Spleen (tissue), 11 donors: ENCODE measurements around the gene MT1B. TPM values are rescaled to one million over a fixed set of nuclear protein-coding genes. Genes with fewer than 3 reads are reported as not detected.

Source experiments
- DNase-seq: peaks from one replicate; pipeline ENCODE4 v3.0.0-alpha.2; 2020
- H3K27ac ChIP-seq, 8 donors: fragments of 200-600 bp; sonication (generic) in 7 of 8; 1 replicate in 4 of 8; 2 replicates in 4 of 8; pipeline versions ENCODE4 v1.5.0 to v1.8.0; 2016 to 2021; ENCODE audit warnings: inconsistent platforms in 4 of 8, mild to moderate bottlenecking in 4 of 8, moderate library complexity in 1 of 8
- H3K27me3 ChIP-seq, 7 donors: fragments of 200-600 bp; sonication (generic) in 6 of 7; replicated peaks in 1 of 7; 1 replicate in 4 of 7; 2 replicates in 3 of 7; pipeline versions ENCODE4 v1.5.0 to v1.8.0; 2016 to 2021; ENCODE audit warnings: inconsistent platforms in 3 of 7, mild to moderate bottlenecking in 1 of 7
- H3K36me3 ChIP-seq, 6 donors: fragments of 200-600 bp; sonication (generic) in 5 of 6; 1 replicate in 4 of 6; 2 replicates in 2 of 6; pipeline versions ENCODE4 v1.5.0 to v1.8.0; 2016 to 2021; ENCODE audit warnings: inconsistent platforms in 2 of 6
- H3K4me1 ChIP-seq, 6 donors: fragments of 200-600 bp; sonication (generic) in 5 of 6; 1 replicate in 3 of 6; 2 replicates in 3 of 6; pipeline versions ENCODE4 v1.5.0 to v1.8.0; 2016 to 2021; ENCODE audit warnings: inconsistent platforms in 3 of 6
- H3K4me3 ChIP-seq, 8 donors: fragments of 200-600 bp; sonication (generic) in 7 of 8; 1 replicate in 4 of 8; 2 replicates in 4 of 8; pipeline versions ENCODE4 v1.5.0 to v1.8.0; 2016 to 2021; ENCODE audit warnings: inconsistent platforms in 4 of 8, mild to moderate bottlenecking in 4 of 8, moderate library complexity in 2 of 8
- H3K9me3 ChIP-seq, 8 donors: fragments of 200-600 bp; sonication (generic) in 7 of 8; 1 replicate in 4 of 8; 2 replicates in 4 of 8; pipeline versions ENCODE4 v1.5.0 to v1.8.0; 2016 to 2021; ENCODE audit warnings: inconsistent platforms in 4 of 8
- POLR2A ChIP-seq, 3 donors: fragments of 450-650 bp; IDR thresholded peaks; one replicate each; pipeline ENCODE4 v1.5.1; 2017; ENCODE audit warnings: antibody characterized with exemption in 3 of 3, mild to moderate bottlenecking in 1 of 3
- POLR2AphosphoS5 ChIP-seq, 3 donors: sonication (generic); formaldehyde crosslinking; IDR thresholded peaks; one replicate each; pipeline ENCODE4 v1.5.1; 2017; ENCODE audit warnings: antibody characterized with exemption in 3 of 3
- WGBS, 5 donors: extraction: QIAGEN DNeasy Blood & Tissue Kit in 3 of 5; methylation state at CpG; one replicate each; pipeline versions ENCODE4 v1.1.5 to v1.1.7; 2013 to 2018; 5-methylcytosine and 5-hydroxymethylcytosine counted together
- intact Hi-C: fragments of 100-400 bp; cut with DNase I; formaldehyde crosslinking; loops from one replicate; pipeline ENCODE4 v1.15.0; 2023; ENCODE audit warnings: low total_unique reads
- polyA plus RNA-seq, 3 donors: library from polyadenylated mRNA; stranded (reverse); fragments of 200-250 nt; gene quantifications; one replicate each; pipeline ENCODE4 v1.2.1, GENCODE V29; 2013
- total RNA-seq, 7 donors: library from RNA; depleted of rRNA in 3 of 7; stranded (reverse); fragments of >200 nt in 3 of 7; fragmentation: NEBNext Ultra II Directional in 4 of 7; extraction: Animal tissue kit (Norgen Biotek cat#: 25700) in 4 of 7; gene quantifications; one replicate each; pipeline versions ENCODE4 v1.1.0 to v1.2.1, GENCODE V29; 2016 to 2021
- TF ChIP-seq, protein P1 (sequence below), 11 experiments: fragments of 200-600 bp in 7 of 11; fragments of 450-650 bp in 4 of 11; sonication (generic) in 4 of 11; IDR thresholded peaks in 8 of 11; conservative IDR thresholded peaks in 3 of 11; 1 replicate in 7 of 11; 2 replicates in 4 of 11; pipeline versions ENCODE4 v1.4.0 to v1.8.0; 2016 to 2021; ENCODE audit warnings: antibody characterized with exemption in 11 of 11, inconsistent platforms in 4 of 11, mild to moderate bottlenecking in 1 of 11
- donor health status: healthy with polysubstance abuse.
- donor health status: DM: no; HTN: no; CAD: no; lungs with moderate emphysema.
- donor health status: DM: no; HTN: no; CAD: no.
- donor health status: Bipolar disorder and iron deficiency.
- donor health status: healthy.
- donor health status: DM: no; HTN: no; CAD: no.
- donor health status: DM: yes; HTN: yes; CAD: no.

Gene MT1B
- total and polyA plus RNA-seq, 10 donors, result not detected

DNA sequence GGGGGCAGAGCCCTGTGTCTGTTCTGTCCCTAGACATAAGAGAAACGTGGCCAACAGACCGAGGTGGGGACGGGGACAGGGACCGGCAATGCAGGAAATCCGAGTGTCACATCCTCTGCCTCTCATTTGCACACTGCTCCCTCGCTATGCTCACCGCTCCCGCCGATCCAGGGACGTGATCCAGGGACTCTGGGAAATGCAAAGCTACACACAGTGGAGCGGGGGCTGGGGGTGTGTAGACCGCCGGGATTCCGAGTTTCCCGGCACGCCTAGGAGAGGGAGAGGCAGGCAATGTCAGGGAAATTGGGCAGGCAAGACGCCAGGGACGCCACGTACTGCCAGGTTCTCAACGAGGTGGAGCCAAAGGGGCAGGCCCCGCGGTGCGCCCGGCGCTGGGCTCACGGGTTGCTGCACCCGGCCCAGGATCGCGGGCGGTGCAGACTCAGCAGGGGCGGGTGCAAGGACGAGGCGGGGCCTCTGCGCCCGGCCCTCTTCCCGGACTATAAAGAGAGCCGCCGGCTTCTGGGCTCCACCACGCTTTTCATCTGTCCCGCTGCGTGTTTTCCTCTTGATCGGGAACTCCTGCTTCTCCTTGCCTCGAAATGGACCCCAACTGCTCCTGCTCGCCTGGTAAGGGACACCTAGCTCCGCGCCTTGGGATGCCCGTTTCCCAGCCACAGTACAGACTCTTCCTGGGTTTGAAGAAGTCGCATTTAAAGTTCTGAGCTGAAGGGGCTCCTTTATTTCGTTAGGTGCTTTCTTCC is 30.4 kb downstream of the MT1B start, which contains the start of gene MT1X:
MT1X (plus strand) TSS at position 532 of the 764 bp plus-strand sequence; CDS start at position 603, 71 bp downstream.
- Histone ChIP-seq H3K36me3 (no peaks in the 10 kb centered on the region), H3K27me3 (peaks cover 0 to 7% (median 0%) of the 10 kb centered on the region in 7 donors), H3K9me3 (peaks cover 0 to 10% (median 3%) of the 10 kb centered on the region in 8 donors), H3K4me1 (peaks cover 0 to 30% (median 23%) of the 10 kb centered on the region in 6 donors), H3K27ac (peak within 1 kb of the TSS; percentile 54 to 86 (median 80)), H3K4me3 (peak within 1 kb of the TSS; percentile 22 to 73 (median 48))
- 0 to 2% (median 0%) methylated on average over 12 to 49 of the region's 49 CpGs for WGBS, 5 donors
- TF ChIP-seq, protein P1, sequence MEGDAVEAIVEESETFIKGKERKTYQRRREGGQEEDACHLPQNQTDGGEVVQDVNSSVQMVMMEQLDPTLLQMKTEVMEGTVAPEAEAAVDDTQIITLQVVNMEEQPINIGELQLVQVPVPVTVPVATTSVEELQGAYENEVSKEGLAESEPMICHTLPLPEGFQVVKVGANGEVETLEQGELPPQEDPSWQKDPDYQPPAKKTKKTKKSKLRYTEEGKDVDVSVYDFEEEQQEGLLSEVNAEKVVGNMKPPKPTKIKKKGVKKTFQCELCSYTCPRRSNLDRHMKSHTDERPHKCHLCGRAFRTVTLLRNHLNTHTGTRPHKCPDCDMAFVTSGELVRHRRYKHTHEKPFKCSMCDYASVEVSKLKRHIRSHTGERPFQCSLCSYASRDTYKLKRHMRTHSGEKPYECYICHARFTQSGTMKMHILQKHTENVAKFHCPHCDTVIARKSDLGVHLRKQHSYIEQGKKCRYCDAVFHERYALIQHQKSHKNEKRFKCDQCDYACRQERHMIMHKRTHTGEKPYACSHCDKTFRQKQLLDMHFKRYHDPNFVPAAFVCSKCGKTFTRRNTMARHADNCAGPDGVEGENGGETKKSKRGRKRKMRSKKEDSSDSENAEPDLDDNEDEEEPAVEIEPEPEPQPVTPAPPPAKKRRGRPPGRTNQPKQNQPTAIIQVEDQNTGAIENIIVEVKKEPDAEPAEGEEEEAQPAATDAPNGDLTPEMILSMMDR (IDR thresholded peaks at IDR 0.05 in 8 of 11, conservative IDR thresholded peaks at IDR 0.05 in 3 of 11), result no peak
- peak in 1 of 3 donors; percentile 84 for TF ChIP-seq POLR2A (IDR thresholded peaks at IDR 0.05)
- peak; percentile 92 to 96 (median 93) for TF ChIP-seq POLR2AphosphoS5 (IDR thresholded peaks at IDR 0.05)
- DNase-seq, result peak; percentile 98
- intact Hi-C loops, result loop anchor here (10.0 kb wide), 1 partner anchor 77 kb away; the partner anchor contains the start of gene MT2A

DNA sequence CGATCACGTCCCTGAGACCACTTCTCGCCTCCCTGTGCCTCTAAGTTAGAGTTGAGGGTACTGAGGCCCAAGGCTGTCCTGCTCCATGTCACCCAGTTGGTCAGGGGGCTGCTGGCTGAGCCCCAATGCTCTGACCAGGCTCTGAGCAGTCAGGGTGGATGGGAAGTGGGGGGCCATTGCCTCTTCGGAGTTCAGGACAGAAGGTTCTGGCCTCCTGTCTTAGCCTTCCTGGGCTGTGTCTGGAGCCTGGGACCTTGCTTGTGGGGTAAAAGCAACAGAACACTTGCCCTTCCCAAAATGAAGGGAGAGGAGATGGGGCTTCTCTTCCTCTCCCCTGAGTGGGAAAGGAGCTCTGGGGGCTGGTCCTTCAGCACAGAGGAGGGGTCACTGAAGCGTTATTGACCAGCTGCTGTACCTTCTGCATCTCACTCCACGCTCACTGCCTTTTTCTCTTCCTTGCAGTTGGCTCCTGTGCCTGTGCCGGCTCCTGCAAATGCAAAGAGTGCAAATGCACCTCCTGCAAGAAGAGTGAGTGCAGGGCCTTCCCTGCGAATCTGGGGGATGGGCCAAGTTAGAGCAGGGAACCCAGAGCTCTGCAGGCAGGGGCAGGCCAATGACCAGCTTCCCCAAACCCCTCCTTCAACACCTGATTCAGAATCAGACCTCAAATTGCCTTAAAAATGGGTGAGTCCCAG is 31.2 kb downstream of the MT1B start:
- intact Hi-C loops, result loop anchor here (10.0 kb wide), 1 partner anchor 78 kb away; the partner anchor contains the start of gene MT2A
- no peak for DNase-seq
- WGBS, 5 donors, result 36 to 49% (median 40%) methylated on average over 7 to 8 of the region's 8 CpGs

DNA sequence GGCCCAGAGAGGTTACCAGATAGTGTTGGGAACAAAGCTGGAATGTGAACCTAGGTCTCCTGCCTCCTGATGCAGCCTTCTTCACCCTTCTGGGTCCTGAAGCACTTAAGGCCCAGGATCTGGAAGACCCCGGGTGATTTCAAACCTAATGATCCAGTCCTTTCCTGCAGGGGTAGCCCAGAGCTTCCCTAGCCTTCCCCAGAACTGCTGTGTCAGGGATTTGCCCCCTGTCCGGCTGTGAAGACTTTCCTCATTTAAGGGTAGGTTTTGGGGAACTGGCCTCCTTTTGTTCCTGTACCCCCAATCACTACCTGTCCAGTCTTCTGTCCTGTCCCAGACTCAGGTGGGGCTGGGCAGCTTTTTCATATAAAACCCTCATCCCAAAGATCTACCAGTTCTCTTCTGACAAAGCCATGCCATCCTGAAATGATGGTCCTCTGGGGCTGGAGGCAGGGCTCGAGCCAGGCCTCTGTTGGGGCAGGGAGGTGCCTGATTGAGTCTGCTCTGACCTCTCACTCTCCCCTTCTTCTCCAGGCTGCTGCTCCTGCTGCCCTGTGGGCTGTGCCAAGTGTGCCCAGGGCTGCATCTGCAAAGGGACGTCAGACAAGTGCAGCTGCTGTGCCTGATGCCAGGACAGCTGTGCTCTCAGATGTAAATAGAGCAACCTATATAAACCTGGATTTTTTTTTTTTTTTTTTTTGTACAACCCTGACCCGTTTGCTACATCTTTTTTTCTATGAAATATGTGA is 31.9 kb downstream of the MT1B start:
- Histone ChIP-seq H3K36me3 (no peaks in the 10 kb centered on the region), H3K4me3 (peak overlapping the region in 5 of 8 donors; percentile 40 to 73 (median 56)), H3K9me3 (peaks cover 0 to 11% (median 3%) of the 10 kb centered on the region in 8 donors), H3K27me3 (peaks cover 0 to 6% (median 0%) of the 10 kb centered on the region in 7 donors), H3K27ac (peak overlapping the region in 1 of 8 donors; percentile 80), H3K4me1 (peaks cover 0 to 30% (median 23%) of the 10 kb centered on the region in 6 donors)
- intact Hi-C loops, result loop anchor here (10.0 kb wide), 1 partner anchor 79 kb away; the partner anchor contains the start of gene MT2A
- DNase-seq, result no peak
- 79 to 90% (median 85%) methylated on average over 5 of the region's 5 CpGs for WGBS, 5 donors
- TF ChIP-seq POLR2A (IDR thresholded peaks at IDR 0.05) (no peak), POLR2AphosphoS5 (IDR thresholded peaks at IDR 0.05) (no peak)
- TF ChIP-seq, protein P1 (IDR thresholded peaks at IDR 0.05 in 8 of 11, conservative IDR thresholded peaks at IDR 0.05 in 3 of 11), result no peak

More for the DNA sequence above, 31.2 kb downstream of the MT1B start:
- Histone ChIP-seq H3K27me3 (peaks cover 0 to 6% (median 0%) of the 10 kb centered on the region in 7 donors), H3K4me3 (peak overlapping the region in 7 of 8 donors; percentile 40 to 73 (median 53)), H3K36me3 (no peaks in the 10 kb centered on the region), H3K27ac (peak overlapping the region in 7 of 8 donors; percentile 61 to 86 (median 80)), H3K9me3 (peaks cover 0 to 11% (median 3%) of the 10 kb centered on the region in 8 donors), H3K4me1 (peaks cover 0 to 30% (median 23%) of the 10 kb centered on the region in 6 donors)
- TF ChIP-seq POLR2AphosphoS5 (IDR thresholded peaks at IDR 0.05) (no peak), POLR2A (IDR thresholded peaks at IDR 0.05) (no peak)
- TF ChIP-seq, protein P1 (IDR thresholded peaks at IDR 0.05 in 8 of 11, conservative IDR thresholded peaks at IDR 0.05 in 3 of 11), result no peak
